Uterus (tissue), 2 donors: Measurements from ENCODE around the gene SMCO4.

Source experiments
- CTCF ChIP-seq, 4 experiments: fragments of 200-600 bp in 2 of 4; fragments of 450-650 bp in 2 of 4; sonication (generic) in 2 of 4; IDR thresholded peaks; one replicate each; pipeline ENCODE4 v1.5.1; 2016 to 2019; ENCODE audit warnings: antibody characterized with exemption in 4 of 4, mild to moderate bottlenecking in 2 of 4, moderate library complexity in 1 of 4
- POLR2A ChIP-seq, 2 donors: fragments of 450-650 bp; IDR thresholded peaks; one replicate each; pipeline ENCODE4 v1.6.1; 2016; ENCODE audit warnings: antibody characterized with exemption in 2 of 2, mild to moderate bottlenecking in 1 of 2, moderate library complexity in 1 of 2

GRCh38 chr11:93542811-93543229 lies 371 bp downstream of the SMCO4 start:
- TF ChIP-seq CTCF (IDR thresholded peaks at IDR 0.05) (no peak), POLR2A (IDR thresholded peaks at IDR 0.05) (no peak)
